Measurements from ENCODE around the gene INPP4B.

Gene INPP4B

GRCh38 chr4:142824368-142824767 is 21.7 kb downstream of the INPP4B start:
- H3K27ac ChIP-seq: no peak overlapping the region

GRCh38 chr4:142823796-142824195 is 22.3 kb downstream of the INPP4B start:
- TF ChIP-seq CTCF (IDR thresholded peaks at IDR 0.05): no peak
- TF ChIP-seq ZFX (IDR thresholded peaks at IDR 0.05; ENCODE audit: borderline replicate concordance): no peak
- no peak overlapping the region for H3K27ac ChIP-seq

More at GRCh38 chr4:142824368-142824767, 21.7 kb downstream of the INPP4B start:
- TF ChIP-seq ZFX (IDR thresholded peaks at IDR 0.05; ENCODE audit: borderline replicate concordance) (no peak), CTCF (IDR thresholded peaks at IDR 0.05) (no peak)

- no peak for TF ChIP-seq CTCF (IDR thresholded peaks at IDR 0.05)
- H3K27ac ChIP-seq: no peak overlapping the region
These were observed 27.6 kb downstream of the INPP4B start for GRCh38 chr4:142818476-142818875.

- TF ChIP-seq CTCF (IDR thresholded peaks at IDR 0.05) (no peak), ZFX (IDR thresholded peaks at IDR 0.05; ENCODE audit: borderline replicate concordance) (no peak)
- H3K27ac ChIP-seq: no peak overlapping the region
These were observed 28.1 kb downstream of the INPP4B start for GRCh38 chr4:142818031-142818430.

GRCh38 chr4:142817442-142817841 is 28.7 kb downstream of the INPP4B start:
- TF ChIP-seq ZFX (IDR thresholded peaks at IDR 0.05; ENCODE audit: borderline replicate concordance) (no peak), CTCF (IDR thresholded peaks at IDR 0.05) (no peak)
- H3K27ac ChIP-seq: no peak overlapping the region

- no peak overlapping the region for H3K27ac ChIP-seq
- TF ChIP-seq ZFX (IDR thresholded peaks at IDR 0.05; ENCODE audit: borderline replicate concordance) (no peak), CTCF (IDR thresholded peaks at IDR 0.05) (no peak)
These were observed 30.3 kb downstream of the INPP4B start for GRCh38 chr4:142815834-142816233.

- H3K27ac ChIP-seq: no peak overlapping the region
- no peak for TF ChIP-seq CTCF (IDR thresholded peaks at IDR 0.05)
- no peak for TF ChIP-seq ZFX (IDR thresholded peaks at IDR 0.05; ENCODE audit: borderline replicate concordance)
These were observed 32.7 kb downstream of the INPP4B start for GRCh38 chr4:142813388-142813787.

All from 22Rv1 (cell line).